Stimulated activated naive B cell treated with anti-CD40 and anti-IgM and Interleukin-4, amounts not matched to agents 10 μg/mL and 1 μg/mL and 100 μg/mL, for 72 hours (primary cell): ENCODE data around the gene MYCBP2.

Experiments used
- ATAC-seq, 2 donors: fragments of 150-1000 bp; cut with Tn5 transposase; replicated peaks; 2 replicates each; pipeline ENCODE4 v1.10.0; 2021; ENCODE audit warnings: moderate library complexity in 1 of 2
- DNase-seq: peaks from one replicate; pipeline ENCODE4 v3.0.0; 2021
- H3K27ac Mint-ChIP-seq: one replicate; pipeline ENCODE4 v1.8.0; 2022; ENCODE audit warnings: mild to moderate bottlenecking, mixed read lengths
- H3K27me3 Mint-ChIP-seq, 2 donors: one replicate each; pipeline ENCODE4 v1.8.0; 2022; ENCODE audit warnings: mixed read lengths in 2 of 2
- H3K36me3 Mint-ChIP-seq, 2 donors: one replicate each; pipeline ENCODE4 v1.8.0; 2022; ENCODE audit warnings: mixed read lengths in 2 of 2, mild to moderate bottlenecking in 1 of 2
- H3K4me1 Mint-ChIP-seq, 2 donors: one replicate each; pipeline ENCODE4 v1.8.0; 2022; ENCODE audit warnings: mixed read lengths in 2 of 2, mild to moderate bottlenecking in 1 of 2
- H3K4me3 Mint-ChIP-seq, 2 donors: one replicate each; pipeline ENCODE4 v1.8.0; 2022; ENCODE audit warnings: mild to moderate bottlenecking in 2 of 2, mixed read lengths in 2 of 2, moderate library complexity in 1 of 2
- H3K9me3 Mint-ChIP-seq, 2 donors: one replicate each; pipeline ENCODE4 v1.8.0; 2022; ENCODE audit warnings: mixed read lengths in 2 of 2, mild to moderate bottlenecking in 1 of 2

The MYCBP2 gene

GRCh38 chr13:77326905-77327604 lies at the start of gene MYCBP2:
MYCBP2 (minus strand) TSS chr13:77327094; CDS start chr13:77326775, 319 bp downstream.
- Mint-ChIP-seq H3K4me1 (peaks cover 36 to 45% of the 10 kb centered on the region in 2 donors), H3K27me3 (no peaks in the 10 kb centered on the region), H3K9me3 (peaks cover 0 to 1% of the 10 kb centered on the region in 2 donors), H3K27ac (peak within 1 kb of the TSS; percentile 99), H3K36me3 (peaks cover 4 to 16% of the 10 kb centered on the region in 2 donors), H3K4me3 (peak within 1 kb of the TSS; percentile 96 to 98)
- DNase-seq, result peak; percentile 96
- ATAC-seq, result peak; percentile 59 to 69

- peak; percentile 50 to 66 for ATAC-seq
Measured at GRCh38 chr13:77375560-77376108, 48.7 kb upstream of the MYCBP2 start.

GRCh38 chr13:77374786-77375185 lies 47.9 kb upstream of the MYCBP2 start:
- peaks cover 11 to 21% of the 10 kb centered on the region in 2 donors for H3K4me1 Mint-ChIP-seq
- H3K27ac Mint-ChIP-seq, result no peak overlapping the region
- peak; percentile 78 to 94 for ATAC-seq

More at GRCh38 chr13:77375560-77376108, 48.7 kb upstream of the MYCBP2 start:
- Mint-ChIP-seq H3K27me3 (no peaks in the 10 kb centered on the region), H3K4me3 (no peak overlapping the region), H3K4me1 (peaks cover 11 to 21% of the 10 kb centered on the region in 2 donors), H3K27ac (no peak overlapping the region), H3K9me3 (no peaks in the 10 kb centered on the region), H3K36me3 (no peaks in the 10 kb centered on the region)
- DNase-seq, result no peak

GRCh38 chr13:77374339-77374738 lies 47.4 kb upstream of the MYCBP2 start:
- H3K4me3 Mint-ChIP-seq, result no peak overlapping the region
- H3K27ac Mint-ChIP-seq, result no peak overlapping the region
- DNase-seq (no peak), ATAC-seq (no peak)
- no peaks in the 10 kb centered on the region for H3K9me3 Mint-ChIP-seq
- no peaks in the 10 kb centered on the region for H3K36me3 Mint-ChIP-seq
- H3K27me3 Mint-ChIP-seq, result no peaks in the 10 kb centered on the region
- peaks cover 11 to 21% of the 10 kb centered on the region in 2 donors for H3K4me1 Mint-ChIP-seq

More at GRCh38 chr13:77374786-77375185, 47.9 kb upstream of the MYCBP2 start:
- H3K4me3 Mint-ChIP-seq, result no peak overlapping the region
- H3K36me3 Mint-ChIP-seq, result no peaks in the 10 kb centered on the region
- H3K9me3 Mint-ChIP-seq, result no peaks in the 10 kb centered on the region
- H3K27me3 Mint-ChIP-seq, result no peaks in the 10 kb centered on the region
- DNase-seq, result no peak

GRCh38 chr13:77373502-77373901 lies 46.6 kb upstream of the MYCBP2 start:
- no peak for DNase-seq
- peak overlapping the region; percentile 27 for H3K27ac Mint-ChIP-seq
- no peaks in the 10 kb centered on the region for H3K27me3 Mint-ChIP-seq
- no peak overlapping the region for H3K4me3 Mint-ChIP-seq
- no peaks in the 10 kb centered on the region for H3K36me3 Mint-ChIP-seq
- H3K4me1 Mint-ChIP-seq, result peaks cover 11 to 21% of the 10 kb centered on the region in 2 donors
- no peaks in the 10 kb centered on the region for H3K9me3 Mint-ChIP-seq
- ATAC-seq, result no peak

GRCh38 chr13:77372275-77372674 lies 45.4 kb upstream of the MYCBP2 start:
- ATAC-seq (no peak), DNase-seq (no peak)
- no peak overlapping the region for H3K4me3 Mint-ChIP-seq
- H3K9me3 Mint-ChIP-seq, result peaks cover 0 to 1% of the 10 kb centered on the region in 2 donors
- H3K27me3 Mint-ChIP-seq, result no peaks in the 10 kb centered on the region
- peaks cover 11 to 15% of the 10 kb centered on the region in 2 donors for H3K4me1 Mint-ChIP-seq
- H3K27ac Mint-ChIP-seq, result no peak overlapping the region
- H3K36me3 Mint-ChIP-seq, result no peaks in the 10 kb centered on the region

- H3K36me3 Mint-ChIP-seq, result no peaks in the 10 kb centered on the region
- H3K4me1 Mint-ChIP-seq, result peaks cover 7 to 8% of the 10 kb centered on the region in 2 donors
- peaks cover 0 to 1% of the 10 kb centered on the region in 2 donors for H3K9me3 Mint-ChIP-seq
- H3K27ac Mint-ChIP-seq, result no peak overlapping the region
- no peaks in the 10 kb centered on the region for H3K27me3 Mint-ChIP-seq
- DNase-seq (no peak), ATAC-seq (no peak)
- H3K4me3 Mint-ChIP-seq, result no peak overlapping the region
Measured at GRCh38 chr13:77370888-77371287, 44.0 kb upstream of the MYCBP2 start.

GRCh38 chr13:77362166-77362565 lies 35.3 kb upstream of the MYCBP2 start:
- Mint-ChIP-seq H3K36me3 (peaks cover 3 to 5% of the 10 kb centered on the region in 2 donors), H3K4me3 (no peak overlapping the region)

GRCh38 chr13:77360032-77360685 lies 33.3 kb upstream of the MYCBP2 start:
- ATAC-seq (peak; percentile 96 to 98), DNase-seq (peak; percentile 27)
- peaks cover 3 to 4% of the 10 kb centered on the region in 2 donors for H3K9me3 Mint-ChIP-seq
- H3K36me3 Mint-ChIP-seq, result peaks cover 3 to 5% of the 10 kb centered on the region in 2 donors
- H3K27me3 Mint-ChIP-seq, result no peaks in the 10 kb centered on the region
- H3K4me3 Mint-ChIP-seq, result peak overlapping the region; percentile 27 to 30
- peaks cover 18 to 27% of the 10 kb centered on the region in 2 donors for H3K4me1 Mint-ChIP-seq
- peak overlapping the region; percentile 84 for H3K27ac Mint-ChIP-seq

More at GRCh38 chr13:77362166-77362565, 35.3 kb upstream of the MYCBP2 start:
- peaks cover 17 to 27% of the 10 kb centered on the region in 2 donors for H3K4me1 Mint-ChIP-seq
- peaks cover 3 to 4% of the 10 kb centered on the region in 2 donors for H3K9me3 Mint-ChIP-seq
- DNase-seq, result no peak
- no peak overlapping the region for H3K27ac Mint-ChIP-seq
- no peaks in the 10 kb centered on the region for H3K27me3 Mint-ChIP-seq
- ATAC-seq, result no peak

- no peak overlapping the region for H3K4me3 Mint-ChIP-seq
- H3K27me3 Mint-ChIP-seq, result no peaks in the 10 kb centered on the region
- ATAC-seq (peak; percentile 30 to 46), DNase-seq (no peak)
- no peak overlapping the region for H3K27ac Mint-ChIP-seq
- H3K4me1 Mint-ChIP-seq, result peaks cover 21 to 30% of the 10 kb centered on the region in 2 donors
- H3K36me3 Mint-ChIP-seq, result peaks cover 3 to 5% of the 10 kb centered on the region in 2 donors
- H3K9me3 Mint-ChIP-seq, result peaks cover 3 to 4% of the 10 kb centered on the region in 2 donors
Measured at GRCh38 chr13:77359171-77359570, 32.3 kb upstream of the MYCBP2 start.

- ATAC-seq (no peak), DNase-seq (no peak)
- Mint-ChIP-seq H3K27ac (no peak overlapping the region), H3K4me3 (no peak overlapping the region), H3K9me3 (peaks cover 4 to 5% of the 10 kb centered on the region in 2 donors), H3K4me1 (peaks cover 29 to 39% of the 10 kb centered on the region in 2 donors), H3K36me3 (peaks cover 3 to 5% of the 10 kb centered on the region in 2 donors), H3K27me3 (no peaks in the 10 kb centered on the region)
Measured at GRCh38 chr13:77358001-77358400, 31.1 kb upstream of the MYCBP2 start.

GRCh38 chr13:77356155-77356554 lies 29.3 kb upstream of the MYCBP2 start:
- Mint-ChIP-seq H3K4me3 (no peak overlapping the region), H3K27ac (no peak overlapping the region), H3K36me3 (peaks cover 3 to 5% of the 10 kb centered on the region in 2 donors), H3K4me1 (peaks cover 31 to 39% of the 10 kb centered on the region in 2 donors), H3K9me3 (peaks cover 4 to 5% of the 10 kb centered on the region in 2 donors), H3K27me3 (no peaks in the 10 kb centered on the region)
- ATAC-seq (no peak), DNase-seq (no peak)

- ATAC-seq, result peak; percentile 84 to 87
- no peaks in the 10 kb centered on the region for H3K27me3 Mint-ChIP-seq
- DNase-seq, result no peak
- peak overlapping the region; percentile 15 to 26 for H3K4me3 Mint-ChIP-seq
- peaks cover under 1 to 2% of the 10 kb centered on the region in 2 donors for H3K36me3 Mint-ChIP-seq
- H3K4me1 Mint-ChIP-seq, result peaks cover 19 to 25% of the 10 kb centered on the region in 2 donors
- H3K27ac Mint-ChIP-seq, result peak overlapping the region; percentile 91
- peaks cover 1 to 2% of the 10 kb centered on the region in 2 donors for H3K9me3 Mint-ChIP-seq
Measured at GRCh38 chr13:77353995-77354394, 27.1 kb upstream of the MYCBP2 start.

- peaks cover 16 to 25% of the 10 kb centered on the region in 2 donors for H3K4me1 Mint-ChIP-seq
- H3K27ac Mint-ChIP-seq, result no peak overlapping the region
- no peak for ATAC-seq
- H3K9me3 Mint-ChIP-seq, result peaks cover 0 to 1% of the 10 kb centered on the region in 2 donors
- H3K36me3 Mint-ChIP-seq, result no peaks in the 10 kb centered on the region
- H3K4me3 Mint-ChIP-seq, result no peak overlapping the region
- no peak for DNase-seq
- no peaks in the 10 kb centered on the region for H3K27me3 Mint-ChIP-seq
Measured at GRCh38 chr13:77351315-77351714, 24.4 kb upstream of the MYCBP2 start.
